ENCODE data around the gene CNIH1. TPM values are rescaled to one million over a fixed set of nuclear protein-coding genes. Genes with fewer than 3 reads are reported as not detected.

The CNIH1 gene
- total and polyA plus RNA-seq, 2 of the 13 experiments (the other 11 are each of a cell fraction or from before 2014, with no cell fraction given), result 166 to 421 TPM

GRCh38 chr14:54444681-54445080 is 3.5 kb upstream of the CNIH1 start:
- WGBS (ENCODE audit: low lambda C conversion rate), result 96% methylated on average over 7 of the region's 7 CpGs
- CTCF ChIA-PET (ENCODE audit: low intra/inter-chr PET ratio, low total read pairs), result no interaction called here
- in situ Hi-C loops (cut with HindIII; ENCODE audit: extremely low pct_ligation_motif_present, low pct_unique_long_range_greater_than_20kb), result no loop called here
- Histone ChIP-seq H3K9ac (ENCODE audit: insufficient read depth, low read depth, low read length) (no peak overlapping the region), H3K4me3 (replicated peaks in 1 of 3; ENCODE audit: insufficient read depth in 1 of 3, low read depth in 2 of 3, low read length in 3 of 3) (no peak overlapping the region), H3K27ac (ENCODE audit: extremely low read length, insufficient read depth, low read length) (no peak overlapping the region), H3K36me3 (replicated peaks in 1 of 2; ENCODE audit: control insufficient read depth in 1 of 2, insufficient read depth in 2 of 2, low read length in 2 of 2) (no peaks in the 10 kb centered on the region), H3K27me3 (ENCODE audit: control insufficient read depth in 1 of 2, insufficient read depth in 2 of 2, low read length in 2 of 2) (no peaks in the 10 kb centered on the region; a peak in 1 of 5 replicates), H4K20me1 (ENCODE audit: insufficient read depth, low read length) (no peaks in the 10 kb centered on the region), H3K79me2 (ENCODE audit: insufficient read depth, low read length) (peaks cover 10% of the 10 kb centered on the region), H3K9me3 (ENCODE audit: low read length) (no peaks in the 10 kb centered on the region), H3K4me2 (ENCODE audit: low read depth, low read length) (no peak overlapping the region), H3K4me1 (ENCODE audit: insufficient read depth, low read length) (peaks cover 39% of the 10 kb centered on the region), H2AFZ (ENCODE audit: low read length) (no peak overlapping the region)
- DNase-seq (ENCODE audit: low spot score), result no peak
- intact Hi-C loops (cut with micrococcal nuclease; ENCODE audit: unreplicated experiment), result loop anchor here (5.0 kb wide), 1 partner anchor 43 kb away; the partner anchor contains the start of gene GMFB
- BruUV-seq (replicated peaks), result no TSS peak
- ATAC-seq, result no peak
- no peak for TF ChIP-seq ZNF740 (CRISPR knock-in tag; IDR thresholded peaks at IDR 0.05)
- TF ChIP-seq SAP130 (CRISPR knock-in tag; IDR thresholded peaks at IDR 0.05; ENCODE audit: low read depth), result no peak
- TF ChIP-seq JUNB (CRISPR knock-in tag; IDR thresholded peaks at IDR 0.05; ENCODE audit: borderline replicate concordance), result no peak
- no peak for TF ChIP-seq ZSCAN9 (CRISPR knock-in tag; IDR thresholded peaks at IDR 0.05; ENCODE audit: borderline replicate concordance)
- no peak for TF ChIP-seq ZNF138 (CRISPR knock-in tag; IDR thresholded peaks at IDR 0.05; ENCODE audit: low read depth)
- TF ChIP-seq ZSCAN21 (CRISPR knock-in tag; IDR thresholded peaks at IDR 0.05; ENCODE audit: borderline replicate concordance), result no peak
- TF ChIP-seq ZNF136 (CRISPR knock-in tag; IDR thresholded peaks at IDR 0.05; ENCODE audit: low read depth), result no peak
- TF ChIP-seq ASH2L (IDR thresholded peaks at IDR 0.05; ENCODE audit: insufficient read length, low read depth, low read length), result no peak
- TF ChIP-seq ZNF83 (CRISPR knock-in tag; IDR thresholded peaks at IDR 0.05; ENCODE audit: borderline replicate concordance), result no peak
- TF ChIP-seq ZNF709 (CRISPR knock-in tag; IDR thresholded peaks at IDR 0.05), result no peak
- TF ChIP-seq ZNF746 (CRISPR knock-in tag; IDR thresholded peaks at IDR 0.05), result no peak
- TF ChIP-seq ZNF7 (CRISPR knock-in tag; IDR thresholded peaks at IDR 0.05), result no peak
- no peak for TF ChIP-seq ZNF780A (CRISPR knock-in tag; IDR thresholded peaks at IDR 0.05)
- TF ChIP-seq MED8 (CRISPR knock-in tag; IDR thresholded peaks at IDR 0.05; ENCODE audit: insufficient replicate concordance), result no peak
- TF ChIP-seq CTCF (CRISPR knock-in tag; IDR thresholded peaks at IDR 0.05), result no peak
- no peak for TF ChIP-seq ZNF776 (CRISPR knock-in tag; IDR thresholded peaks at IDR 0.05)
- TF ChIP-seq, protein P1, sequence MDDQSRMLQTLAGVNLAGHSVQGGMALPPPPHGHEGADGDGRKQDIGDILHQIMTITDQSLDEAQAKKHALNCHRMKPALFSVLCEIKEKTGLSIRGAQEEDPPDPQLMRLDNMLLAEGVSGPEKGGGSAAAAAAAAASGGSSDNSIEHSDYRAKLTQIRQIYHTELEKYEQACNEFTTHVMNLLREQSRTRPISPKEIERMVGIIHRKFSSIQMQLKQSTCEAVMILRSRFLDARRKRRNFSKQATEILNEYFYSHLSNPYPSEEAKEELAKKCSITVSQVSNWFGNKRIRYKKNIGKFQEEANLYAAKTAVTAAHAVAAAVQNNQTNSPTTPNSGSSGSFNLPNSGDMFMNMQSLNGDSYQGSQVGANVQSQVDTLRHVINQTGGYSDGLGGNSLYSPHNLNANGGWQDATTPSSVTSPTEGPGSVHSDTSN (CRISPR knock-in tag; IDR thresholded peaks at IDR 0.05; ENCODE audit: borderline replicate concordance), result no peak
- TF ChIP-seq SMC3 (IDR thresholded peaks at IDR 0.05; ENCODE audit: low read length), result no peak
- FAIRE-seq, result no peak
- POLR2A ChIA-PET, result no interaction called here

Measured in HepG2 (cell line).